CD4-positive, alpha-beta T cell treated with Interleukin-17A for 4 hours (primary cell): Measurements from ENCODE around the gene PTPN13.
"Not testable (repeated sequence)": the region's sequence is repeated elsewhere in the genome, so short reads cannot be mapped to it uniquely, and the experiment has no call there.

Experiments
- DNase-seq: peaks from one replicate; pipeline ENCODE4 v3.0.0-alpha.2; 2020; ENCODE audit warnings: mixed read lengths

Gene PTPN13

GRCh38 chr4:86653237-86653865, 59.2 kb downstream of the PTPN13 start:
- DNase-seq: no peak

- DNase-seq: not testable (repeated sequence)
Measured at GRCh38 chr4:86656781-86657180, 62.7 kb downstream of the PTPN13 start.

GRCh38 chr4:86657382-86657781, 63.3 kb downstream of the PTPN13 start:
- no peak for DNase-seq

- no peak for DNase-seq
Measured at GRCh38 chr4:86657910-86658309, 63.8 kb downstream of the PTPN13 start.

GRCh38 chr4:86660401-86660800, 66.3 kb downstream of the PTPN13 start:
- no peak for DNase-seq

- DNase-seq: no peak
Measured at GRCh38 chr4:86661006-86661405, 66.9 kb downstream of the PTPN13 start.

- no peak for DNase-seq
Measured at GRCh38 chr4:86661418-86661817, 67.3 kb downstream of the PTPN13 start.

GRCh38 chr4:86664959-86665358, 70.8 kb downstream of the PTPN13 start:
- DNase-seq: no peak

- DNase-seq: no peak
Measured at GRCh38 chr4:86670298-86670697, 76.2 kb downstream of the PTPN13 start.

GRCh38 chr4:86670756-86671155, 76.6 kb downstream of the PTPN13 start:
- DNase-seq: no peak

GRCh38 chr4:86675548-86675947, 81.4 kb downstream of the PTPN13 start:
- no peak for DNase-seq

- no peak for DNase-seq
Measured at GRCh38 chr4:86678796-86679195, 84.7 kb downstream of the PTPN13 start.

GRCh38 chr4:86679441-86679840, 85.3 kb downstream of the PTPN13 start:
- DNase-seq: no peak

GRCh38 chr4:86683167-86683566, 89.1 kb downstream of the PTPN13 start:
- no peak for DNase-seq

GRCh38 chr4:86683983-86684382, 89.9 kb downstream of the PTPN13 start:
- DNase-seq: no peak

GRCh38 chr4:86685401-86685800, 91.3 kb downstream of the PTPN13 start:
- no peak for DNase-seq

GRCh38 chr4:86686741-86687140, 92.6 kb downstream of the PTPN13 start:
- DNase-seq: no peak

- DNase-seq: no peak
Measured at GRCh38 chr4:86688026-86688425, 93.9 kb downstream of the PTPN13 start.

GRCh38 chr4:86704601-86705000, 110.5 kb downstream of the PTPN13 start:
- no peak for DNase-seq

- no peak for DNase-seq
Measured at GRCh38 chr4:86706923-86707597, 112.9 kb downstream of the PTPN13 start.

- no peak for DNase-seq
Measured at GRCh38 chr4:86717651-86718050, 123.5 kb downstream of the PTPN13 start.

- DNase-seq: no peak
Measured at GRCh38 chr4:86718152-86718551, 124.0 kb downstream of the PTPN13 start.

- DNase-seq: not testable (repeated sequence)
Measured at GRCh38 chr4:86719149-86719548, 125.0 kb downstream of the PTPN13 start.

GRCh38 chr4:86720508-86721068, 126.5 kb downstream of the PTPN13 start:
- no peak for DNase-seq

- DNase-seq: no peak
Measured at GRCh38 chr4:86721412-86721811, 127.3 kb downstream of the PTPN13 start.
